Suprapubic skin (tissue), 3 donors: ENCODE results near the gene NBR1.
"Not testable (repeated sequence)": the region's sequence is repeated elsewhere in the genome, so short reads cannot be mapped to it uniquely, and the experiment has no call there.

Experiments used
- EP300 ChIP-seq: sonication (generic); formaldehyde crosslinking; IDR thresholded peaks from one replicate; pipeline ENCODE4 v1.6.1; 2017; ENCODE audit warnings: antibody characterized with exemption
- POLR2A ChIP-seq, 2 donors: fragments of 450-650 bp; IDR thresholded peaks; one replicate each; pipeline ENCODE4 v1.6.1; 2017; ENCODE audit warnings: antibody characterized with exemption in 2 of 2, mild to moderate bottlenecking in 2 of 2, moderate library complexity in 2 of 2
- TF ChIP-seq, protein P1 (sequence below), 2 donors: fragments of 200-600 bp in 1 of 2; fragments of 450-650 bp in 1 of 2; sonication (generic) in 1 of 2; IDR thresholded peaks; one replicate each; pipeline ENCODE4 v1.5.1; 2016 to 2019; ENCODE audit warnings: antibody characterized with exemption in 2 of 2, mild to moderate bottlenecking in 1 of 2, moderate library complexity in 1 of 2

DNA sequence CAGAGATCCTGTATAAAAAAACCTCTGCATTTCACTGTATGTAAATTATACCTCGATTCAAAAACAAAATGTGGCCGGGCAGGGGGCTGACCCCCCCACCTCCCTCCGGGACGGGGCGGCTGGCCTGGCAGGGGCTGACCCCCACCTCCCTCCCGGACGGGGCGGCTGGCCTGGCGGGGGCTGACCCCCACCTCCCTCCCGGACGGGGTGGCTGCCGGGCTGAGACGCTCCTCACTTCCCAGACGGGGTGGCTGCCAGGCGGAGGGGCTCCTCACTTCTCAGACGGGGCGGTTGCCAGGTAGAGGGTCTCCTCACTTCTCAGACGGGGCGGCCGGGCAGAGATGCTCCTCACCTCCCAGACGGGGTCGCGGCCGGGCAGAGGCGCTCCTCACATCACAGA is 11.8 kb upstream of the NBR1 start:
- TF ChIP-seq, protein P1, sequence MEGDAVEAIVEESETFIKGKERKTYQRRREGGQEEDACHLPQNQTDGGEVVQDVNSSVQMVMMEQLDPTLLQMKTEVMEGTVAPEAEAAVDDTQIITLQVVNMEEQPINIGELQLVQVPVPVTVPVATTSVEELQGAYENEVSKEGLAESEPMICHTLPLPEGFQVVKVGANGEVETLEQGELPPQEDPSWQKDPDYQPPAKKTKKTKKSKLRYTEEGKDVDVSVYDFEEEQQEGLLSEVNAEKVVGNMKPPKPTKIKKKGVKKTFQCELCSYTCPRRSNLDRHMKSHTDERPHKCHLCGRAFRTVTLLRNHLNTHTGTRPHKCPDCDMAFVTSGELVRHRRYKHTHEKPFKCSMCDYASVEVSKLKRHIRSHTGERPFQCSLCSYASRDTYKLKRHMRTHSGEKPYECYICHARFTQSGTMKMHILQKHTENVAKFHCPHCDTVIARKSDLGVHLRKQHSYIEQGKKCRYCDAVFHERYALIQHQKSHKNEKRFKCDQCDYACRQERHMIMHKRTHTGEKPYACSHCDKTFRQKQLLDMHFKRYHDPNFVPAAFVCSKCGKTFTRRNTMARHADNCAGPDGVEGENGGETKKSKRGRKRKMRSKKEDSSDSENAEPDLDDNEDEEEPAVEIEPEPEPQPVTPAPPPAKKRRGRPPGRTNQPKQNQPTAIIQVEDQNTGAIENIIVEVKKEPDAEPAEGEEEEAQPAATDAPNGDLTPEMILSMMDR (IDR thresholded peaks at IDR 0.05): not testable (repeated sequence)
- TF ChIP-seq EP300; POLR2A (IDR thresholded peaks at IDR 0.05): not testable (repeated sequence)
